Body of pancreas (tissue), 4 donors: ENCODE results near the gene PRRT1.

Experiments
- POLR2A ChIP-seq, 3 donors: fragments of 450-650 bp; IDR thresholded peaks; one replicate each; pipeline ENCODE4 v1.6.1; 2016; ENCODE audit warnings: antibody characterized with exemption in 3 of 3, mild to moderate bottlenecking in 2 of 3
- TF ChIP-seq, protein P1 (sequence below), 7 experiments: fragments of 450-650 bp in 4 of 7; fragments of 200-600 bp in 3 of 7; sonication (generic) in 3 of 7; IDR thresholded peaks; one replicate each; pipeline ENCODE4 v1.5.1; 2016 to 2019; ENCODE audit warnings: antibody characterized with exemption in 7 of 7

DNA sequence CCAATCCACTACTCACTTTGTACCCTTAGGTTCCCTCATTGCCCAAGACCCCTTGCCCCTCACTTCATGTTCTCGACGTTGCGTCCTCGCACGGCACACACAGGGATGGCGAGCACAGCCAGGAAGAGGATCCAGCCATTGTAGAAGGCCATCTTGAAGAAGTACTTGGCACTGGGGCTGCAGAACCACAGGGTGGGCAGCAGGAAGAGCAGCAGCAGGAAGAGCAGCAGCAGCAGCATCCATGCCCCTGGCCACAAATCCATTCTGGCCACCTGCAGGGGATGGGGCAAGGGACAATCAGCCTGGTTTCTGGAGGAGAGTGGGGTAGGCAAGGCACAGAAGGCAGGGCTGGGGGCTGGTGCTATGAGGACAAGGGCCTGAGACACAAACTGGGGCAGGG, 19.5 kb upstream of the PRRT1 start:
- TF ChIP-seq, protein P1, sequence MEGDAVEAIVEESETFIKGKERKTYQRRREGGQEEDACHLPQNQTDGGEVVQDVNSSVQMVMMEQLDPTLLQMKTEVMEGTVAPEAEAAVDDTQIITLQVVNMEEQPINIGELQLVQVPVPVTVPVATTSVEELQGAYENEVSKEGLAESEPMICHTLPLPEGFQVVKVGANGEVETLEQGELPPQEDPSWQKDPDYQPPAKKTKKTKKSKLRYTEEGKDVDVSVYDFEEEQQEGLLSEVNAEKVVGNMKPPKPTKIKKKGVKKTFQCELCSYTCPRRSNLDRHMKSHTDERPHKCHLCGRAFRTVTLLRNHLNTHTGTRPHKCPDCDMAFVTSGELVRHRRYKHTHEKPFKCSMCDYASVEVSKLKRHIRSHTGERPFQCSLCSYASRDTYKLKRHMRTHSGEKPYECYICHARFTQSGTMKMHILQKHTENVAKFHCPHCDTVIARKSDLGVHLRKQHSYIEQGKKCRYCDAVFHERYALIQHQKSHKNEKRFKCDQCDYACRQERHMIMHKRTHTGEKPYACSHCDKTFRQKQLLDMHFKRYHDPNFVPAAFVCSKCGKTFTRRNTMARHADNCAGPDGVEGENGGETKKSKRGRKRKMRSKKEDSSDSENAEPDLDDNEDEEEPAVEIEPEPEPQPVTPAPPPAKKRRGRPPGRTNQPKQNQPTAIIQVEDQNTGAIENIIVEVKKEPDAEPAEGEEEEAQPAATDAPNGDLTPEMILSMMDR (IDR thresholded peaks at IDR 0.05) = no peak
- no peak for TF ChIP-seq POLR2A (IDR thresholded peaks at IDR 0.05)
